Ureter (tissue), 1 donor: ENCODE data around the gene D2HGDH. TPM values are rescaled to one million over a fixed set of nuclear protein-coding genes. Genes with fewer than 3 reads are reported as not detected.
"Not testable (repeated sequence)": the region's sequence is repeated elsewhere in the genome, so short reads cannot be mapped to it uniquely, and the experiment has no call there.

Experiments
- DNase-seq: peaks from one replicate; pipeline ENCODE4 v3.0.0-alpha.2; 2020; ENCODE audit warnings: low spot score
- total RNA-seq: library from RNA; stranded (reverse); gene quantifications from one replicate; pipeline ENCODE4 v1.2.4, GENCODE V29; 2023
- donor health status: DM: yes; HTN: yes; CAD: no.

The D2HGDH gene
- total RNA-seq, 1 donor from 2014 or later, result 67.7 TPM

- DNase-seq, result no peak
Observed at GRCh38 chr2:241768850-241769249, 34.4 kb downstream of the D2HGDH start.

DNA sequence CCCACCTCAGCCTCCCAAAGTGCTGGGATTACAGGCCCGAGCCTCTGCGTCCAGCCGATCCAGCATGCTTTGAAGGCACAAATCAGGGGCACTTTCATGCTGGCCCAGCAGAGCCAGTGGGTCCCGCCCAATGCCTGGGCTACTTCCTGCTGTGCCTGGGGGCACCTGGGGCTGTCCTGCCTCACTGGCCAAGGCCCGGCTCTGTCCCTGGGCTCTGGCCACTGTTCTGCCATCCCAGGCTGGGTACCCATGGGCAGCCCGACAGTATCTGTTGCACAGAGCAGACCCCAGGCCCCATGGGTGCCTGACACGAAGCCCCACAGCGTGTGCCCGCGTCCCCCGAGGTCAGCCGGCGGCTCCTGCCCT, 35.4 kb downstream of the D2HGDH start:
- DNase-seq, result no peak

- DNase-seq, result peak; percentile 44
Observed at GRCh38 chr2:241770185-241770935, 35.9 kb downstream of the D2HGDH start.

DNA sequence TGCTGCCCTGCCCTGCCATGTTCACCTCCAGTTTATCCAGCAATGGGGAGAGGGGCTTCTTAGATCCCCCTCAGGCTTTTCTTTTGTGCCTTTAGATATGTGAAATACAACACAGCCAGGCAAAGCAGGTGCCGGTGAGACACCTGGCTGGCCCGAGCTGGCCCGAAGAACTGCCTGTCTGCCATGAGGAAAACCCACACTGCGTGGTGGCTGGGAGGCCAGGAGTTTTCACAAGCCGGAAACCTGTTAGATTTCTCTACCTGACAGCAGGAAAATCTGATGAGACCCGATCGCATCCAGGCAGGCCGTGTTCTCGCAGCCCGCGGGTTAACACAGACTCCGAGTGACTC, 36.5 kb downstream of the D2HGDH start:
- DNase-seq, result no peak

GRCh38 chr2:241771286-241772062, 37.0 kb downstream of the D2HGDH start:
- DNase-seq, result peak; percentile 75

- no peak for DNase-seq
Observed at GRCh38 chr2:241772063-241772499, 37.7 kb downstream of the D2HGDH start.

- peak; percentile 46 for DNase-seq
Observed at GRCh38 chr2:241773511-241774418, 39.3 kb downstream of the D2HGDH start.

DNA sequence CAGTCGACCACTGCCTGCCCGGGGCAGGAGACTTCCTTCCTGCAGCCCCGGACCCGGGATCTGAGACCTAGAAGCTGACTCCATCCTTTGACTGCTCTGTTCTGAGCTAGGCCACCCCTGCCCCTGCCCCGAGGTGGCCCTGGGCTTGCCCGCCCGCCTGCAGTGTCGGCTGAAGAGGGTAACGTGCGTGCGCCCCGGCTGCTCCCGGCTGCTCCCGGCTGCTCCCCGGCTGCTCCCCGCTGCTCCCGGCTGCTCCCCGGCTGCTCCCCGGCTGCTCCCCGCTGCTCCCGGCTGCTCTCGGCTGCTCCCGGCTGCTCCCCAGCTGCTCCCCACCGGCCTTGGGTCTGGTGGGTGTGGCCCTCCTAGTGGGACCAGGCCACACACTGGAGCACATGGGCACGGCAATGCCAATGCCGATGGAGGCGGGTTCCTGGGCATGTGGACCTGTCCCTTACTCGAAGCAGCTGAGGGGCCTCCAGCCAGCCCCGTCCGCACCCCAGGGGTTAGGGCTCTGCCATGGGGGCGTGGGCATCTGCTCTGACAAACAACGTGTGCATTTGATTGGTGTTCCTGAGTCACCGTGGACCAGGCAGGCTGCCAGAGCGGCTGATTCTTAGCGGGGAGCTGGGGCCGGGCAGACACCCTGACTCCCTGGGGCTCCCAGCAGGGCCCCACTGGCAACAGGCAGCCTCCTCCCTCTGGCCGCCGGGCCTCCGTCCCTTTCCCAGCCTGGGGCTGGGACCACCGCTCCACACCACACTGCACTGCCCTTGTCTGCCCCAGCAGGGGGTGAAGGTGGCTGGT, 40.2 kb downstream of the D2HGDH start:
- DNase-seq, result peak; percentile 64

DNA sequence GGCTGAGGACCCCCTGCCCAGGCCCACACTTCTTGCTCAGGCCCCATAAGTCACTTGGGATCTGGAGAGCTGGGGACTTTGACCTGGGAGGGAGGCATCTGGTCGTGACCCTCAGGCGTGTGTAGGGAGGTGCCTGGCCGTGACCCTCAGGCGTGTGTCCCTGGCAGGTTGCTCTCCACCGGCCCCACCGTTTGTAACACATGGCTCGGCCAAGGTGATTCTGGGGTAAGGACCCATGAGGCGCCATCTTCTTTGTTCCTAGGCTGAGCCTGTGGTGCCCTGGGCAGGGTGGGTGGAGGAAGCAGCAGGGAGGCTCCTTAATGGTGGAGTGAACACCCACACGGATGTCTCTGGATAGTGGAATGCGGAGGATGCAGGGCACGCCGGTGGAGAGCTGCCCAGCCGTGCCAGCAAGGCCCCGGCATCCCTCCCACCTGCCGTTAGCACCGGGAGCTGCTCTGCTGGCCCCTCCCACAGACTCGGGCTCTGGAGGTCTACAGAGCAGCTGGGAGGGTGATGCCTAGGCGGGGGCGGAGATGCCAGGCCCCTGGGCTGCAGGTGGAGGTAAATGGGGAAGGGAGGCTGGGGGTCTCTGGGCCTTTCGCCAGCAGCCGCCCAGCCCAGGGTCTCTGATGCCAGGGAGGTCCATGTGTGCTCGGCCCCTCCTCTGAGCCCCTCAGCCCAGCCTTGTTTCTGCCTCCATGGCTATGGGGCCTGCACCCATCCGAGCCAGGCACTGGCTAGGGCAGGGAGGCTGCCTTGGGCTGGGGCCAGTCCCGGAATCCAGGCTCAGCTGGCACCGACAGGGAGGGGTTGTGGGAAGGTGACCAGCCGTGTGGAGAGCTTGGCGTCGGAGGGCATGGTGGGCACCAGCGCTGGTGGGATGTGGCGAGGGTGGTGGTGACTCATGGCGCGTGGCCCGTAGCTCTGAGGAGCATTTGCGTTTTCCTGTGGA, 41.1 kb downstream of the D2HGDH start:
- DNase-seq, result peak; percentile 40

DNA sequence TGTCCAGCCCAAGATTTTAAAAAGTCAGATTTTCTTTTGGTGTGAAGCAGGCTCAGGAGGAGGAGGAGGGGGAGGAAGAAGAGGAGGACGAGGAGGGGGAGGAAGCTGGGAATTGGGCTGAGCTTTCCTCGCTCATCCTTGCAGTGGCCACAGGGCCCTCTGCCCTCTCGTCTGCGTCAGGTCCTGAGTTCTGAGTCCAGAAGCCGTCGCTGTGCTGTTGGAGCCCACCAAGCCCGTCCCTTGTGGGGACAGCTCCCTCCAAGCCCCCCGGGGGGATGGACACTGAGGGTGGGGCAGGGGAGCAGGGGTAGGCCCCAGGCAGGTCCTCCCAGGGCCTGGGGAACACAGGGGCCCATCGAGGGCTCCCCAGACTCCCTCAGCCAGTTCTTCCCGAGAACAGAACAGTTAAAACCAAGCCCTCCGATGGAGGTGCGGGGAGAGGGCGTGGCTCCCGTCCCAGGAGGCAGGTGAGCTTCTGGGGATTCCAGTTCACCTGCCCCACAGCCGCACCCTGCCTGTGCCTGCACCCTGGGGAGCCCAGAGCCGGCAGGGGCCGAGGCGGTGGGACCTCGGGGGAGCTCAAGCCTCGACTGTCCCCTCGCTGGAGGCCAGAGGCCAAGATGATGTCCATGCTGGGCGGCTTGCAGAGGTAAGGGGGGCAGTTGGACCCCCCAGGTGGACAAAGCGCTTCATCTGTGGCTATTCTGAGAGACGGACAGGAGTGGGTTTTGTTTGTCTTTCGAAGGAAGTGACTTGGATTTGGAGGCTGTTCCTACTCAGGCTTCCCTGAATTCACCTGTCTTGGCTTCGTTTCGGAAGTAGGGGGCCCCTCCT, 42.1 kb downstream of the D2HGDH start, which contains the start of gene GAL3ST2:
Gene GAL3ST2 (plus strand): TSS at position 487 of the 834 bp plus-strand sequence. CDS start 134 bp downstream, at position 621.
- peak; percentile 42 for DNase-seq

- DNase-seq, result no peak
Observed at GRCh38 chr2:241777170-241777685, 42.8 kb downstream of the D2HGDH start.

GRCh38 chr2:241777686-241778627, 43.5 kb downstream of the D2HGDH start:
- peak; percentile 40 for DNase-seq

DNA sequence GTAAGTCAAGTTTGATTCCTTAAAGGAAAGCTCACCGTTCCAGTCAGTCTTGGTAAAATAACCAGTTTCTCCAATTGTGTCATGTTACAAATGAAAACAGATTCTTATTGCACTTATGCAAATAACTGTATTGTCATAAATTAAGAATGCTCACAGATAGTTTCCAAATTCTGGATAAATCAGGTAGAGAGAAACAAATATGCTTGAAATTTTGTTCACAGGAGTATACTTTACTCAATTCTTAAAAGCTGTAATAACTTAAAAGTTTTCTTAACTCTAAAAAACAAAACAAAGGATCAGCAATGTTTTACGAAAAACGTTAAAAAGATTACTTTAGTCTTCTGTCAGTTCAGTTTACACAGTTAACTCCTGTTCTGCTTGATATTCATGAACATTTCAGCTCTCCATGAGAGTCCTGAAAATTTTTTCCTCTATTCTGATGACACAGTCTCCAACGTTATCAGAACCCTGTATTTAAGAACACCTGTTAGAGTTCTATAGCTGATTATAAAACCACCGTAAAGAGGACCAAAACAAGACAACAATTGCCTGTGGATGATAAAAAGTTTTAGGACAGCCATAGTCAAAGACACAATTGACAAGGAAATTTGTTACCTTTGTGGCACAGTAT, 46.6 kb downstream of the D2HGDH start:
- DNase-seq, result no peak

- DNase-seq, result not testable (repeated sequence)
Observed at GRCh38 chr2:241782053-241782452, 47.6 kb downstream of the D2HGDH start.

DNA sequence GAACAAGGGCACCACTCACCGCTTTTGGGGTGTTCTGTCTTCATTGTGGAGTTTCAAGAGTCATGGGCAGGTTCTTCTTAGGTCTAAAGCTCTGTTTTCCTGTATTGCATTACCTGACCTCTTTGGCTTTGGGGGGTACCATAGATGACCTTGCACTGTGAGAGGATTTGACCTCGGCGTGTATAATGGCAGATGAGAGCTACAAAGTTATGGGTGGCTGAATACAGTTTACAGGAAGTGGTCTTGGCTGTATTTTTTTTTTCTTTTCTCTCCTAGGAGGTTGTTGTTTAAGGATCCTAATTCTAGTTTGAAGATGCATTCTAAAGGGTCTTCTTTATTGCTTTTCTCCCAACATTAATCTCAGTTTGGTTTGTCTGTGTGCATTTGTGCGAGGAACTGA, 53.7 kb downstream of the D2HGDH start:
- no peak for DNase-seq

DNA sequence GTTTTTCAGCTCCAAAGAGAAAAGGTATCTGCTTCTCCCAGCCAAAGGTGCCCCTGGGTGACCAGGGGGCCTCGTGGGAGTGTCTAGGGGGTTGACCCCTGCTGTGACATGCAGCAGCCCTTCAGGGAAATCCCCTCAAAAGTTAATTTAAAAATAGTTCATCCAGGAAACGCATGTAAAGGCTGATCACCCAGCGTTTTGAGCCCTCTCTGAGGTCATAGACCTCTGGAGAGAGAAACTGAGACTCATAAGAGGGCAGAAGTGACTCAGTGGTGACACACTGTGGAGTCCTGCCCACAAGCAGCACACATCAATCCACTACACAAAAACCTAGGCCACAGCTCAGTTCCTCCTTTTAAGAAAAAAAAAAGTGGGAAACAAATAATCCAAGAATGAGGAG, 54.1 kb downstream of the D2HGDH start:
- no peak for DNase-seq

- DNase-seq, result not testable (repeated sequence)
Observed at GRCh38 chr2:241791385-241791784, 57.0 kb downstream of the D2HGDH start.
